Measurements from ENCODE around the gene RALA.
A peak's percentile ranks its signal among the peaks of the same experiment; 100 is the strongest.

Gene RALA

DNA sequence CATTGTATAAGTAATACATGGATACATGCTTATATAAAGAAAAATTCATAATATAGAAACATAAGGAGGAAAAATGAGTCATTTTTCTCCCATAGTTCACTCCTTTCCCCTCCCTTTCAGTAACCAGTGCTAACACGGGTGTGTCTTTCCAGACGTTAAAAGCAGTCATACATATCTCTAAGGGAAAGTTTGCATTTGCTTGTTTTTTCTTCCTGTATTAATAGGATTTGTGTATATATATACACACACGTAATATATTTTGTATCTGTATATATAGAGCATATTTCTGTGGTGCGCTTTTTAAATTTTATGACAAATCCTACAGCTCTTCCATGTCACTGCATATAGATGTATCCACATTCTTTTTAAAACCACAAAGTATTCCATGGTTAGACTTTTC lies 78.8 kb downstream of the RALA start:
- no peak overlapping the region for H3K4me3 ChIP-seq (ENCODE audit: low read depth, low read length)
- no peak for DNase-seq (ENCODE audit: low read depth)
- TF ChIP-seq POLR2A (IDR thresholded peaks at IDR 0.05; ENCODE audit: extremely low read depth, insufficient read length) (no peak), MYC (IDR thresholded peaks at IDR 0.05; ENCODE audit: low read depth, low read length) (no peak)
- TF ChIP-seq, protein P1, sequence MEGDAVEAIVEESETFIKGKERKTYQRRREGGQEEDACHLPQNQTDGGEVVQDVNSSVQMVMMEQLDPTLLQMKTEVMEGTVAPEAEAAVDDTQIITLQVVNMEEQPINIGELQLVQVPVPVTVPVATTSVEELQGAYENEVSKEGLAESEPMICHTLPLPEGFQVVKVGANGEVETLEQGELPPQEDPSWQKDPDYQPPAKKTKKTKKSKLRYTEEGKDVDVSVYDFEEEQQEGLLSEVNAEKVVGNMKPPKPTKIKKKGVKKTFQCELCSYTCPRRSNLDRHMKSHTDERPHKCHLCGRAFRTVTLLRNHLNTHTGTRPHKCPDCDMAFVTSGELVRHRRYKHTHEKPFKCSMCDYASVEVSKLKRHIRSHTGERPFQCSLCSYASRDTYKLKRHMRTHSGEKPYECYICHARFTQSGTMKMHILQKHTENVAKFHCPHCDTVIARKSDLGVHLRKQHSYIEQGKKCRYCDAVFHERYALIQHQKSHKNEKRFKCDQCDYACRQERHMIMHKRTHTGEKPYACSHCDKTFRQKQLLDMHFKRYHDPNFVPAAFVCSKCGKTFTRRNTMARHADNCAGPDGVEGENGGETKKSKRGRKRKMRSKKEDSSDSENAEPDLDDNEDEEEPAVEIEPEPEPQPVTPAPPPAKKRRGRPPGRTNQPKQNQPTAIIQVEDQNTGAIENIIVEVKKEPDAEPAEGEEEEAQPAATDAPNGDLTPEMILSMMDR (IDR thresholded peaks at IDR 0.05; ENCODE audit: low read depth, low read length): no peak
- TF ChIP-seq, protein P2, sequence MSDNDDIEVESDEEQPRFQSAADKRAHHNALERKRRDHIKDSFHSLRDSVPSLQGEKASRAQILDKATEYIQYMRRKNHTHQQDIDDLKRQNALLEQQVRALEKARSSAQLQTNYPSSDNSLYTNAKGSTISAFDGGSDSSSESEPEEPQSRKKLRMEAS (IDR thresholded peaks at IDR 0.05; ENCODE audit: low read depth, low read length): no peak

DNA sequence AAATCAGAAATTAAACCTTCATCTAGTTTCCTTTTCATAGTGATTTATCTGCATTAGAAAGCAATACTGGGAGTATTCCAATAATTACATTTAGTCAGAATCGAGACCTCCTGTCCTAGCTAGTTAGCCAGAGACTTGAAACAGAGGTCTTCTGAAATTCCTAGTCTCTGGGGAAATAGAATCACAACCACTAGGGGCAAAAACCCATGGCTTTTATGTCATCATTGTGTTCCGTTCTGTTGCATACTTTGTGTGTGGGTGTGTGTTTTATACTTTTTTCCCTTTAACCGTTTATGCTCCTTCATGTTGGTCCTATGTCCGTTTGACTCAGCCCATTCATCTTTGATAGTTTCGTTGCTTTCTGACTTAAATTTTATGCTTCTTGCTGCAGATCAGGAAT lies 79.8 kb downstream of the RALA start:
- no peak for DNase-seq (ENCODE audit: low read depth)
- no peak for TF ChIP-seq MYC (IDR thresholded peaks at IDR 0.05; ENCODE audit: low read depth, low read length)
- TF ChIP-seq, protein P1 (IDR thresholded peaks at IDR 0.05; ENCODE audit: low read depth, low read length): peak; percentile 5
- H3K4me3 ChIP-seq (ENCODE audit: low read depth, low read length): no peak overlapping the region

DNA sequence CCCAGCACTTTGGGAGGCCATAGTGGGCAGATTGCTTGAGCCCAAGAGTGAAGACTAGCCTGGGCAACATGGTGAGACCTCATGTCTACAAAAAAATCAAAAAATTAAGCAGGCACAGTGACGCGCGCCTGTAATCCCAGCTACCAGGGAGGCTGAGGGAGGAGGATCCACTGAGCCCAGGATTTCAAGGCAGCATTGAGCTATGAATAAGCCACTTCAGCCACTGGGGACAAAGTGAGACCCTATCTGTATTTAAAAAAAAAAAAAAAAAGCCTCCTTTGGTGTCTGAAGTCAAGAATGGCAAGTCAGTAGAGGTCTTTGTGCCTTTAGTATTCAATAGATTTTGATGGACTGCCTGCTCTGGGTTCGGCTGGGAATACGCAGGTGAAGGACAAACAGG lies 85.7 kb downstream of the RALA start:
- DNase-seq (ENCODE audit: low read depth): no peak
- TF ChIP-seq, protein P2 (IDR thresholded peaks at IDR 0.05; ENCODE audit: low read depth, low read length): no peak
- no peak for TF ChIP-seq MYC (IDR thresholded peaks at IDR 0.05; ENCODE audit: low read depth, low read length)
- TF ChIP-seq, protein P1 (IDR thresholded peaks at IDR 0.05; ENCODE audit: low read depth, low read length): no peak
- TF ChIP-seq POLR2A (IDR thresholded peaks at IDR 0.05; ENCODE audit: extremely low read depth, insufficient read length): no peak
- H3K4me3 ChIP-seq (ENCODE audit: low read depth, low read length): no peak overlapping the region

DNA sequence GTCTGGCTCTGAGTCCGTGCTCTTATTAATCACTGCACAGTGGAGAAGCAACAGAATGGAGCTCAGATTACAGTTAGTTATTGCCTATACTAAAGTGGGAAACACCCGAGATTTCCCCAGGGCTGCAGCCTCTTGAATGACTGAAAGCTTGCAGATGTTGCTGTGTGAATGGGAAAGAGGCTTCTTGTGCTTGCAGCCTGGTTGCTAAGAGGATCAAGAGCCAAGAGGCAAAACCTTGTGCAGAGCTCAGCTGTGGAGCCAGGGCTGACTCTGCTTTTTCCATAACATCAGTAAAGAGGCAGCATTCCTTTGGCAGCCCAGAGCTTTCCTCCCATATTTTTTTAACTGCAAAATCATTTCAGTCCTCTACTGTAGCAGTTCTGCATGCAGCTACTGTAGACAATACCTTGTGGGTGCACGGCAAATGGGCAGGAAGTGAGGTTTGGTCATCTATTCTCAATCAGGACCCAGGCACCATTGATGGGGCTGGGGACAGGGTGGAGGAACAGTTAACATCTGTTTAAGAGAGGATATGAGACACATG lies 86.5 kb downstream of the RALA start:
- no peak overlapping the region for H3K4me3 ChIP-seq (ENCODE audit: low read depth, low read length)
- TF ChIP-seq, protein P2 (IDR thresholded peaks at IDR 0.05; ENCODE audit: low read depth, low read length): no peak
- TF ChIP-seq MYC (IDR thresholded peaks at IDR 0.05; ENCODE audit: low read depth, low read length): no peak
- no peak for DNase-seq (ENCODE audit: low read depth)

DNA sequence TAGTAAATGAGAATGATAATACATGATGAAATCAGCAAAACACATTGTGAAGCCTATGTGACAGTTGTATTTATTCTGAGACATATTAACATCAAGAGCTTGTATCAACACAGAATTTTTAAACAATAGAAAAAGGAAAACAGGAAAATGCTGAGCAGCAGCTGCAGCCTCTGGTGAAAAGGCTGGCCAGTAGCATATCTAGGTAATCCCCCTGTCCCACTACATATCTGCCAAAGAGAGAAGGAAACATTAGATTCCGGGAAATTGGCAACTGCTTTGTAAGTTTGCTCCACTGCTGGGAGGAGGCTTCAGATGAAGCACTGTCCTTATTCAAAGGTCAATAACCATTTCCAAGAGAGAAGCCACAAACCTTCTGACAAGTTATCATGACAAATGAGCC lies 89.4 kb downstream of the RALA start:
- H3K4me3 ChIP-seq (ENCODE audit: low read depth, low read length): no peak overlapping the region
- TF ChIP-seq MYC (IDR thresholded peaks at IDR 0.05; ENCODE audit: low read depth, low read length): no peak
- TF ChIP-seq, protein P2 (IDR thresholded peaks at IDR 0.05; ENCODE audit: low read depth, low read length): no peak
- TF ChIP-seq, protein P1 (IDR thresholded peaks at IDR 0.05; ENCODE audit: low read depth, low read length): no peak
- TF ChIP-seq POLR2A (IDR thresholded peaks at IDR 0.05; ENCODE audit: extremely low read depth, insufficient read length): no peak
- DNase-seq (ENCODE audit: low read depth): no peak

DNA sequence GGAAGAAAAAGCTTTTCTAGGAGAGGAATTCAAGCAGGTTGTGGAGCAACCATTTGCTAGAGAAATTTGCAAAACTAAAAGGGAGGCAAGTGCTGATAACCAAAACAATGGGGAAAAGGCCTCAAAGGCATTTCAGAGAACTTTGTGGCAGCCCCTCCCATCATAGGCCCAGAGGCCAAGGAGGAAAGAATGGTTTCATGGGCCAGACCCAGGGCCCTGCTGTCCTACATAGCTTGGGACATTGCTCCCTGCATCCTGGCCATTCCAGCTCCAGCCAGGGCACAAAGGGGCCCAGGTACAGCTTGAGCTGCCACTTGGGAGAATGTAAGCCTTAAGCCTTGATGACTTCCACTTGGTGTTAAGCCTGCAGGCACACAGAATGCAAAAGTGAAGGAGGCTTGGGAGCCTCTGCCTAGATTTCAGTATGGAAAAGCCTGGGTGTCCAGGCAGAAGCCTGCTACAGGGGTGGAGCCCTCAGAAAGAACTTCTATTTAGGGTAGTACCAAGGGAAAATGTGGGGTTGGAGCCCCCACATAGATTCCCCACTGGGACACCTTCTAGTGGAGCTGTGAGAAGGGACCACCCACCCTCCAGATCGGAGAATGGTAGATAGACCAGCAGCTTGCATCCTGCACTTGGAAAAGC lies 91.2 kb downstream of the RALA start:
- no peak overlapping the region for H3K4me3 ChIP-seq (ENCODE audit: low read depth, low read length)
- no peak for DNase-seq (ENCODE audit: low read depth)
- TF ChIP-seq, protein P2 (IDR thresholded peaks at IDR 0.05; ENCODE audit: low read depth, low read length): no peak
- TF ChIP-seq, protein P1 (IDR thresholded peaks at IDR 0.05; ENCODE audit: low read depth, low read length): no peak
- no peak for TF ChIP-seq POLR2A (IDR thresholded peaks at IDR 0.05; ENCODE audit: extremely low read depth, insufficient read length)
- no peak for TF ChIP-seq MYC (IDR thresholded peaks at IDR 0.05; ENCODE audit: low read depth, low read length)

Data from NB4 (cell line).